GM12891 (cell line): ENCODE results near the gene SMO.

ENCODE experiments used
- POLR2A ChIP-seq: IDR thresholded peaks from 2 replicates; pipeline ENCODE4 v1.6.1; 2011; ENCODE audit warnings: low read depth, low read length, control low read depth
- TAF1 ChIP-seq: IDR thresholded peaks from 2 replicates; pipeline ENCODE4 v1.6.1; 2011; ENCODE audit warnings: low read depth, low read length, control low read depth

- TF ChIP-seq POLR2A (peak; percentile 81), TAF1 (no peak; the same call in 1 of the 2 replicates)
These were observed 42.0 kb upstream of the SMO start for GRCh38 chr7:129146237-129146979.
